ENCODE measurements around the gene ETNK2.
A peak's percentile ranks its signal among the peaks of the same experiment; 100 is the strongest.

The ETNK2 gene

GRCh38 chr1:204147406-204148383 is 4.1 kb downstream of the ETNK2 start:
- DNase-seq (ENCODE audit: low read depth in 3 of 3) = no peak

- DNase-seq (ENCODE audit: low read depth in 3 of 3) = no peak
These were observed 4.9 kb downstream of the ETNK2 start for GRCh38 chr1:204146965-204147364.

DNA sequence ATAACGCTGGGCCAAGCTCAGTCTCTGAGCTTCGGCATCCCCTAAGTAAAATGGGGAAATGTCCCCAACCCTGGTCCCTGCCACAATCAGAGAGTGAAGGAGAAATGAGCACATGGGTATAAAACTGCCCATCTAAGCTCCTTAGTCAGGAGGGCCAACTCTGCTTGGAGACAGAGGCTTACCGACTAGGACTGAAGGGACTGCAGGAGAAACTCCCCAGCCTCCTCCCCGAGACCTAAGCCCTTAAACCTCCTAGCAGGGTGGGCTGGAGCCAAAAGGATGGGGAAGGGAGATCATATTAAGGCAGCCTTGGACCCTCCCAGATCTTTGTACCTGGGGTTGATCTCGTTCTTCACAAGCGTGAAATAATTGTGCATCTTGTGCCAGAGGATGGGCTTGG is 5.5 kb downstream of the ETNK2 start:
- DNase-seq (ENCODE audit: low read depth in 3 of 3) = no peak

DNA sequence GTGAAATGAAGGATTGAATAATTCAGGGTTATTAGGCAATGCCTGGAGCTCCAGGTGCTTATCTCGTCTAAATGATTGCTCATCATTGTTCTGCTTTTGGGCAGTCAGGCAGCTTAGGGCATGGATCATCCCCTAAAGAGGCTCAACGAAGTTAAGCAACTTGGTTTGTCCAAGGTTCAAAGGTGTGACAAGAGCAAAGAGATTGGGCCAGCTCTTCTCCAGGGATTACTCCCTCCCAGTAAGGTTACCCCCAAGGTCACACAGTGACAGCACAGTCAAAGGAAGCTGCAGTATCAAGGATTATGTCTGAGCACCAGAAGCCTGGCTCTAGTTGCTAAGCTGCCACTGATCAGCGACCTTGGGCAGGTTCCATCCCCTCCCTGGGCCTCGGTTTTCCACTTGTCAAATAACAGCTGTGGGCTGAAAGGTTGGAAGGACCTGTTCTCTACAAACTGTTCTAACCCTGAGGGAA is 6.8 kb downstream of the ETNK2 start:
- no peak for DNase-seq (ENCODE audit: low read depth in 3 of 3)

GRCh38 chr1:204143276-204144041 is 8.4 kb downstream of the ETNK2 start:
- DNase-seq (ENCODE audit: low read depth in 3 of 3) = no peak

DNA sequence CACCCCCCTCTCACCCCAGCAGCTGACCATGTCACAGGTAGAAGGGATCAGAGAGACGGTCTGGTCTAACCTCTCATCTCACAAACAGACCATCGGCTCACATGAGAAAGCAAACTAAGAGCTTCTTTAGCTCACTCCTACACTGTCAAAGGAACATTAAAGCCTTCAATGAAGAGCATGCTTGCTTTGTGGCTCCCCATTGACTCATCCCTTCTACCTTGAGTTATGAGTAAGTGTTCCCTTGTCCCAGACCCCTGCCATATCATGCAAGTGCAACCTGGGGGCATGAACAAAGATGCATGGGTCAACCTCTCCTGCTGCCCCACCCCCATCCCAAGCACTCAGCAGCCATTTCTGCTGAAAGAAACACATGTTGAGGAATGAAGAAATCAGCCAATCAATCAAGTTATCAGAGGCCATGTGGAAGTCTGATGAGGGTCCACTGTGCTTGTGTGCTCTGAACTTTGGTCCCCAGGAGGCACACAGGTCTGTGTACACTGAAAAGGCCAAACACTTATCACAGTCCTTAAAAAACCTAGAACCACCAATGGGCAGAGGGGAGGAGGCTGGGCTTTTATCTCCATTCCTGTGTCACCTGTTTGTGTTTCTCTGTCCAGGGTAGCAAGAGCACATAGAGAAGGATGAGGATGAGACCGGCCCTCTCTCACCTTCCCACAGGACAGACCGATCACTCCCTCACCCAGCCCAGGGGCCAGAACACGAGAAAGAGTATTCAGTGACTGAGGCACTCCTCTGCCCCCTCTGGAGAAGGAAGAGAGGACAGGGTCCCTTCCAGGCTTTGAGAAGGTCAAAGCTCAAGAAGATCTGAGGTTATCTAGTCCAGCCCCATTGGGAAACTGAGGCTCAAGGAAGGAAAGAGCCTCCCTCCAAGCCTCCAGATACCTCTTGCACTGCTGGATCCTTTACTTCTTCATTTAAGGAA is 9.5 kb downstream of the ETNK2 start:
- DNase-seq (ENCODE audit: low read depth in 3 of 3) = no peak

DNA sequence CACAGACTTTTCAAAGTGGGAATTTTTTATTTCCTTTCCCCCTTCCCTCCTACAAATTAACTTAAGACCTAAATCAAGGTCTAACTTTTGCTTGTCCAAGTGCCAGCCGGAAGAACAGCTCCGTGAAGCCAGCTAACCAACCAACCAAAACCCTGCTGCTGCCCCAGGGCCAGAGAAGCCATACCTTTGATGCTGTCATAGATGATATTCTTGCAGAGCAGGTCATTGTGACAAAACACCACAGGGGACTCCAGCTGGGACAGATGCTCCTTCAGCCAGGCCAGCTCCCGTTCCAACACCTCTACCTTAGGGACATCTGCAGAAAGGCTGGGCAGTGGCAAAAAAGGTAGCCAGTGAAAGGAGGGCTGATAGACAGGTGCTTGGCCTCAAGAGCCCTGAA is 10.7 kb downstream of the ETNK2 start:
- no peak for DNase-seq (ENCODE audit: low read depth in 3 of 3)

- DNase-seq (ENCODE audit: low read depth in 3 of 3) = no peak
These were observed 11.9 kb downstream of the ETNK2 start for GRCh38 chr1:204139952-204140351.

DNA sequence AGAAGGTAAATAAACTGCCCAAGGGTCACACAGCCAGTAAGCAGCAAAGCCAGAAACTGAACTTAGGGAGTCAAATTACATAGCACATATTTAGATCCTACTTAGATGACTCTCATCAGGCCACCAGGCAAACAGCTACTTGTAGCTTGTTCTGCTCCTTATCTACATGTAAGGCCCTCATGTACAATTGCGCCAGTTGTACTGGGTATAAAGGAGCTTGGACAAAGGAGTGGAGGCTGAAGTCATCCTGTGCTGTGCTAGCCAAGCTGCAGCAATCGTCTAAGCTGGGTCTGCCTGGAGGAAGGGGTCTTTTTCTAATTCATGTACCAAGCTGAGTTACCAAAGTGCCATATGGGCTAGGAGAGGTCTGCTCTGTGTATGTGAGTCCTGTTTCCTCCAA is 12.8 kb downstream of the ETNK2 start:
- no peak for DNase-seq (ENCODE audit: low read depth in 3 of 3)

- DNase-seq (ENCODE audit: low read depth in 3 of 3) = no peak
These were observed 15.0 kb downstream of the ETNK2 start for GRCh38 chr1:204136814-204137213.

GRCh38 chr1:204134103-204134502 is 17.7 kb downstream of the ETNK2 start:
- no peak for DNase-seq (ENCODE audit: low read depth in 3 of 3)

DNA sequence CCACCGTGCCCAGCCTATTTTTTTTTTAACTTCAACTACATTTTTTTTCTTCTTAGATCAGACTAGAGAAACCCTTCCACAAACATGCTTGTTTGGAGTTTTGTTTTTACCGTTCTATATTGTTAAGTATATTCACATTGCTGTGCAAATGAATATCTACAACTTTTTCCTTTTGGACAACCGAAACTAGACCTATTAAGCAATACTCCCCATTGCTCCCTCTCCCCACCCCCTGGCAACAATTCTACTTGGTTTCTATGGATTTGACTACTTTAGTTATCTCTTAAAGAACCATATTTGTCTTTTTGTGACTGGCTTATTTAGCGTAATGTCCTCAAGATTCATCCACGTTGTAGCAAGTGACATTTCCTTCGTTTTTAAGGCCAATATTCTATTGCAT is 19.1 kb downstream of the ETNK2 start:
- DNase-seq (ENCODE audit: low read depth in 3 of 3) = no peak

GRCh38 chr1:204131978-204132377 is 19.9 kb downstream of the ETNK2 start:
- no peak for DNase-seq (ENCODE audit: low read depth in 3 of 3)

DNA sequence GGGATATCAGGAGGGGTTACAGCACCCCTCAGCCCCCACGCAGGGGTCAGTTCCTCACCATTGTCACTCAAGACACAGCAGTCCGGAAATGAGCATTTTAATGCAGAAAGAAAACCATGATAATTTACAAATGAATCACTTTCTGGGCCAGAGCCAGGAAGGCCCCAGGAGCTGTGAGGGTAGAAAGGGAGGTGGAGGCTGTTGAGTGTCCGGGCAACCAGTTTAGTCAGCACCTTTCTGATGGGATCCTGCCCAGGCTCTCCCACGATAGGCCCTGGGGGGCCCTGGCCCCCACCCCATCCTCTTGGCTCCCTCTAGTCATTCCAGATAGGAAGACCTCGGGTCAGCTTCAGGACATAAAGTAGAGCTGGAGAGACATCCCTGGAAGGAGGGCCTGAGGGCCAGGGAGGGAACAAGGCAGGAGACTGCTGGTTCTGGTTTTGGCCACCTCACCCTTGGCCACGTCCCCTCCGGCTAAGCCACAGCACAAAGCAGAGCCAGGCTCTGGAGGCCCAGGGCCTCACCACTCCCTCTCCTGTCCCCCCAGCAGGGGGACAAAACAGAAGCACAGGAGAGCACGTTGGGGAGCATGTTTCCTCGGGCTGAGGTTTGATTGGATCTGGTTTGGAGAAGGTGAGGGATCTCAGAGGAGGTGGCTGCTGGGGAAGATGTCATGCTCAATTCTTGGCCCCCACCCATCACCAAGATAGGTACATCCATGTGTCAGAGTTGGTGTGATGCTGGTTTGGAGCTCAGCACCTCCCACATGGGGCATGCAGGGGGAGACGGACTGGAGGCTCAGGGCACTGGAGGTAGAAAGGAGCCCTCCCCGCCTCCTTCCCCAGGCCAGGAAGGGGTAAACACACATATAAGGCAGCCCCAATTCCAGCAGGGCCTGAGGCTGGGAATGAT is 20.6 kb downstream of the ETNK2 start:
- DNase-seq (ENCODE audit: low read depth in 3 of 3) = no peak

DNA sequence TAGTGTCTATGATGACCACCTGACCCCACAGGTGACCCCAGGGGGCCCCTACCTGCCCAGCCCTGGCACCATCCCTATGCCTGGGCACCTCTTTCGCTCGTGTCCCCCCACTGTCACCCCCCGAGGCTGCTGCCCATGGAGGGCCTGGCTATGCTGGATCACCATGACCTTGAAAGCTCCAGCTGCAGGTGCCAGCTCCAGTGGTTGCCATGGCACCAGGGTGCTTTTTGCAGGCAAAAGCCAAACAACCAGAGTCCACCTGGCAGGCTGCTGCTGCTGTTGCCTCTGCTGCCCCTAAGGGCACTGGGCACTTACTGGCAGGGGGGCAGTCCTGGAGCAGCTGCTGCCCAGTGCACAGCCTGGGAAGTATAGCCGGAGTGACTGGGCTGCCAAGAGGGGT is 21.7 kb downstream of the ETNK2 start:
- DNase-seq (ENCODE audit: low read depth in 3 of 3) = no peak

DNA sequence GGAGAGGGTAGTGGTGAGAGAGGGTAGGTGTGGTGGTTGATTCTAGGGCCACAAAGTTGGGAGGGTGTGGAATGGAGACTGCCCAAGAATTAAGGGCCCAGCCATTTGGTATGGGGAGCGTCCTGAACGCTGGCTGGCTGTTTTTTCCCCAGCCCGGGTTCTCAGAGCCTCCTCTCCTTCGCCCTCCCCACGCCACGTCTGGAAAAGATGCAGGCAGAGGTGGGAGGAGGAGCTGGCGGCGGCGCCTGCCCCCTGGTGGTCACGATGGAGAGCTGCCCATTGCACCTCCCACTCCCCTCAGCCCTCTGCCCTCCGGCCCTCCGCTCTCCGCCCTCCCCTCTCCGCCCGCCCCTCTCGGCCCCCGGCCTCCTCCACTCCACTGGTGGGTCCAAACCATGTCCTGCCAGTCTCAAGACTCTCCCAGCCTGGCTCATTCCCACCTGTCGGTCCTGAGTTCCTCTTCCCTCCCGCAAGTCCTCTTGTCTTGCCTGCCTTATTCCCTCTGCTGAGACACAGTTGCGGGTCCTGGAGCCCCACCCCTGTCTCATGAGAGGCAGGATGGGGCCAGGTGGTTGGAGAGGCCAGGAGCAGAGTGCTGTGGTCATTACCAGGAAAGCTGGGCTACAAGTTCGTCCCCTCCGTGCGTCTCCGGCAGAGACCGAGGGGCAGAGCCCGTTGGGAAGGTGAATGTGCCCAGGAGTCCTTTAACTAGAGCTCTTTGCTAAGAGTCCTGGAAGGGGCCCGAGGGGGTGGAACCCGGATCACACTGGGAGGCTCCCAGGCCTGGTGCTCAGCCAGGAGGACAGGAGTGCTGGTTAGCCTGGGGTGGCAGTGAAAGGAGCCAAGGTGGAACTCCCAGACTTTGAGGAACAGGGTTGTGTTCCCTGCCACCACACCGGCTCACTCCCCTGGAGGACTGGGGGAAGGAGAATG is 22.6 kb downstream of the ETNK2 start:
- peak in 2 of 3 donors; percentile 37 to 52 for DNase-seq (ENCODE audit: low read depth in 3 of 3)

DNA sequence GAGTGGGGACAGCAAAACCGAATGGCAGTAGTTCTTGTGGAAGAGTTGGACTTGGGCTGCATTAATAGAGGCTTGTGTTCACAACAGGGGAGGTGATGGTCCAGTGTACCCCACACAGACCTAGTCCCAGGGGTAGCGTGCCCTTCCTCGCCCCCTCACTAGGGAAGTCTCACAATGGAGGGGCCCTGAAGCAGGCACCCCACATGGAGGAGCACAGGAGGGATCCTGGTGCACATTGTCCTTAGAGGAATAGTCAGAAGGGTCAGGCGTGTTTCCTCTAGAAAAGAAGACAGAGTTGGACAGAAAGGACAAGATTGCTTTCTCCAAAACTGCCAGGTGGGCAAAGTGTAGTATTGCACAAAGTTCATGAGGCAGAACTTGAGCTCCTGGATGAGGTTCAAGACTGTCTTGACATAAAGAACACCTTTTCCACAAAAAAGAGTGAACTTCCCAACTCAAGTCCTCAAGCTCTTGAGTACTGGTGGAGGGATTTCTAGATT is 23.3 kb downstream of the ETNK2 start:
- no peak for DNase-seq (ENCODE audit: low read depth in 3 of 3)

DNA sequence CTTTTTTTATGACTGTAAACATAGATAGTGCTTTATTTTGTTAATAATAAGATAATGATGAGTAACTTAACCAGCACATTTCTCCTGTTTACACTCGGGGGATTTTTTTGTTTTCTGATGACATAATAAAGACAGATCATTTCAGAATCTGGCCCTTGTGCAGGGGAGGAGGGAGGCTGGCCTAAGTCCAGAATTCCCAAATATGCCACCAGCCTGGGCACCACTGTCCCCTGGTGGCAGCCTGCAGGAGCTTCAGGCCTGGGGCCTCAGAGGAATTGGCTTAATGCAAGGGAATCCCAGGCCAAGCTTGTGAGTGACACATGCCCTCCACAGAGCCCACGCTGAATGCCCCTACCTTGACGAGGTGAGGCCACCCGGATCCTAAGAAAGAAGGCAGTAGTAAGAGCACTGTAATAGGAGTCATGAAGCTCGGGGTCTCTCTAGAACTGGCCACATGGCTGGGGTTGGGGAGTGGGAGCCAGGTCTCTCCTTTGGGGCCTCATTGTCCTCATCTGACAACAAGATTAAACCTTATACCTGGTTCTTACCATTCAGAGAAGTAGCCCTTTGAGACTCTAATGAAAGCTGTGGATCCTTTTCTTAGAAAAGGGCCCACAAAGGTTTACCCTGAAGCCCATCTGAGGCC is 24.1 kb downstream of the ETNK2 start:
- DNase-seq (ENCODE audit: low read depth in 3 of 3) = no peak

GRCh38 chr1:204126956-204127355 is 24.9 kb downstream of the ETNK2 start:
- DNase-seq (ENCODE audit: low read depth in 3 of 3) = no peak

Data from stimulated activated CD4-positive, alpha-beta T cell treated with anti-CD3 and anti-CD28 coated beads, TNF-alpha, amount 100 ng/mL, for 48 hours (primary cell).